Measurements from ENCODE around the gene UBN2. TPM values are rescaled to one million over a fixed set of nuclear protein-coding genes. Genes with fewer than 3 reads are reported as not detected.

The UBN2 gene
- total and polyA plus RNA-seq, 10 donors: 1.2 to 23.4 (median 18.0) TPM

- intact Hi-C loops (cut with DNase I; ENCODE audit: low total_unique reads): no loop called here
- H3K4me3 ChIP-seq: no peak overlapping the region
- TF ChIP-seq POLR2A (IDR thresholded peaks at IDR 0.05) (no peak), POLR2AphosphoS5 (IDR thresholded peaks at IDR 0.05) (no peak), CTCF (IDR thresholded peaks at IDR 0.05 in 8 of 11, conservative IDR thresholded peaks at IDR 0.05 in 3 of 11) (no peak)
- DNase-seq: no peak
- H3K27ac ChIP-seq: no peak overlapping the region
- peaks cover 0 to 75% (median 17%) of the 10 kb centered on the region in 6 donors for H3K36me3 ChIP-seq
- WGBS, 5 donors: 89 to 98% (median 94%) methylated on average over 6 of the region's 6 CpGs
- H3K4me1 ChIP-seq: no peaks in the 10 kb centered on the region
- no peaks in the 10 kb centered on the region for H3K9me3 ChIP-seq
- no peaks in the 10 kb centered on the region for H3K27me3 ChIP-seq (replicated peaks in 1 of 7)
These were observed 64.0 kb downstream of the UBN2 start for GRCh38 chr7:139294951-139295575.

- no peak overlapping the region for H3K27ac ChIP-seq
- no peaks in the 10 kb centered on the region for H3K27me3 ChIP-seq (replicated peaks in 1 of 7)
- intact Hi-C loops (cut with DNase I; ENCODE audit: low total_unique reads): no loop called here
- H3K4me1 ChIP-seq: no peaks in the 10 kb centered on the region
- no peak for TF ChIP-seq POLR2A (IDR thresholded peaks at IDR 0.05)
- TF ChIP-seq CTCF (IDR thresholded peaks at IDR 0.05 in 8 of 11, conservative IDR thresholded peaks at IDR 0.05 in 3 of 11): no peak
- no peak for TF ChIP-seq POLR2AphosphoS5 (IDR thresholded peaks at IDR 0.05)
- no peaks in the 10 kb centered on the region for H3K9me3 ChIP-seq
- H3K4me3 ChIP-seq: no peak overlapping the region
- WGBS, 5 donors: 71 to 80% (median 77%) methylated on average over 6 of the region's 6 CpGs
- DNase-seq: no peak
- H3K36me3 ChIP-seq: peaks cover 0 to 92% (median 20%) of the 10 kb centered on the region in 6 donors
These were observed 66.8 kb downstream of the UBN2 start for GRCh38 chr7:139297795-139298194.

- H3K36me3 ChIP-seq: peaks cover 0 to 86% (median 20%) of the 10 kb centered on the region in 6 donors
- TF ChIP-seq POLR2A (IDR thresholded peaks at IDR 0.05) (no peak), CTCF (IDR thresholded peaks at IDR 0.05 in 8 of 11, conservative IDR thresholded peaks at IDR 0.05 in 3 of 11) (no peak), POLR2AphosphoS5 (IDR thresholded peaks at IDR 0.05) (no peak)
- intact Hi-C loops (cut with DNase I; ENCODE audit: low total_unique reads): no loop called here
These were observed 68.3 kb downstream of the UBN2 start for GRCh38 chr7:139299296-139299695.

GRCh38 chr7:139300390-139300789 is 69.4 kb downstream of the UBN2 start:
- no peak for DNase-seq
- Histone ChIP-seq H3K36me3 (peaks cover 0 to 76% (median 15%) of the 10 kb centered on the region in 6 donors), H3K27ac (no peak overlapping the region), H3K27me3 (replicated peaks in 1 of 7) (no peaks in the 10 kb centered on the region), H3K9me3 (no peaks in the 10 kb centered on the region), H3K4me1 (no peaks in the 10 kb centered on the region), H3K4me3 (no peak overlapping the region)
- intact Hi-C loops (cut with DNase I; ENCODE audit: low total_unique reads): no loop called here
- no peak for TF ChIP-seq CTCF (IDR thresholded peaks at IDR 0.05 in 8 of 11, conservative IDR thresholded peaks at IDR 0.05 in 3 of 11)
- no peak for TF ChIP-seq POLR2AphosphoS5 (IDR thresholded peaks at IDR 0.05)
- no peak for TF ChIP-seq POLR2A (IDR thresholded peaks at IDR 0.05)
- WGBS, 5 donors: 89 to 96% (median 95%) methylated on average over 2 of the region's 2 CpGs

More at GRCh38 chr7:139299296-139299695, 68.3 kb downstream of the UBN2 start:
- Histone ChIP-seq H3K4me1 (no peaks in the 10 kb centered on the region), H3K9me3 (no peaks in the 10 kb centered on the region), H3K27me3 (replicated peaks in 1 of 7) (no peaks in the 10 kb centered on the region), H3K4me3 (no peak overlapping the region), H3K27ac (no peak overlapping the region)
- DNase-seq: no peak
- 96 to 99% (median 97%) methylated on average over 2 of the region's 2 CpGs for WGBS, 5 donors

All from spleen (tissue), 11 donors.